Measurements from ENCODE around the gene SPATA31C1.
"Not testable (repeated sequence)": the region's sequence is repeated elsewhere in the genome, so short reads cannot be mapped to it uniquely, and the experiment has no call there.

The SPATA31C1 gene

GRCh38 chr9:87898151-87898550 is 19.6 kb upstream of the SPATA31C1 start:
- no peak overlapping the region for H3K4me3 ChIP-seq (ENCODE audit: low read length)
- H3K36me3 ChIP-seq (ENCODE audit: control insufficient read depth, insufficient read depth, low read length), result no peaks in the 10 kb centered on the region
- no peak overlapping the region for H3K27ac ChIP-seq (ENCODE audit: low read length)
- no peak for DNase-seq (ENCODE audit: low read depth, low spot score)
- no peaks in the 10 kb centered on the region for H3K27me3 ChIP-seq (ENCODE audit: control insufficient read depth, insufficient read depth, low read length)
- H3K4me1 ChIP-seq (ENCODE audit: control insufficient read depth, insufficient read depth, low read length), result no peaks in the 10 kb centered on the region
- H3K9me3 ChIP-seq (ENCODE audit: control insufficient read depth, insufficient read depth, low read length), result no peaks in the 10 kb centered on the region; the same call in 1 of the 2 replicates

- no CpG with 5 or more reads among the region's 11 CpGs for WGBS (ENCODE audit: insufficient coverage, insufficient read length)
- not testable (repeated sequence) for H3K4me1 ChIP-seq (ENCODE audit: control insufficient read depth, insufficient read depth, low read length)
These were observed 15.4 kb upstream of the SPATA31C1 start for GRCh38 chr9:87902371-87902770.

GRCh38 chr9:87909310-87910041 is 8.3 kb upstream of the SPATA31C1 start:
- Histone ChIP-seq H3K36me3 (ENCODE audit: control insufficient read depth, insufficient read depth, low read length) (no peaks in the 10 kb centered on the region), H3K4me1 (ENCODE audit: control insufficient read depth, insufficient read depth, low read length) (no peaks in the 10 kb centered on the region; the same call in 1 of the 2 replicates), H3K27me3 (ENCODE audit: control insufficient read depth, insufficient read depth, low read length) (no peaks in the 10 kb centered on the region), H3K9me3 (ENCODE audit: control insufficient read depth, insufficient read depth, low read length) (no peaks in the 10 kb centered on the region), H3K27ac (ENCODE audit: low read length) (no peak overlapping the region), H3K4me3 (ENCODE audit: low read length) (no peak overlapping the region)
- no CpG with 5 or more reads among the region's 20 CpGs for WGBS (ENCODE audit: insufficient coverage, insufficient read length)
- no peak for DNase-seq (ENCODE audit: low read depth, low spot score)

More at GRCh38 chr9:87902371-87902770, 15.4 kb upstream of the SPATA31C1 start:
- not testable (repeated sequence) for H3K36me3 ChIP-seq (ENCODE audit: control insufficient read depth, insufficient read depth, low read length); DNase-seq (ENCODE audit: low read depth, low spot score); H3K4me3 ChIP-seq (ENCODE audit: low read length); H3K27ac ChIP-seq (ENCODE audit: low read length); H3K9me3 ChIP-seq (ENCODE audit: control insufficient read depth, insufficient read depth, low read length); H3K27me3 ChIP-seq (ENCODE audit: control insufficient read depth, insufficient read depth, low read length)

GRCh38 chr9:87910821-87911220 is 6.9 kb upstream of the SPATA31C1 start:
- Histone ChIP-seq H3K4me3 (ENCODE audit: low read length) (no peak overlapping the region), H3K4me1 (ENCODE audit: control insufficient read depth, insufficient read depth, low read length) (no peaks in the 10 kb centered on the region; the same call in 1 of the 2 replicates), H3K36me3 (ENCODE audit: control insufficient read depth, insufficient read depth, low read length) (no peaks in the 10 kb centered on the region), H3K27ac (ENCODE audit: low read length) (no peak overlapping the region), H3K27me3 (ENCODE audit: control insufficient read depth, insufficient read depth, low read length) (no peaks in the 10 kb centered on the region), H3K9me3 (ENCODE audit: control insufficient read depth, insufficient read depth, low read length) (no peaks in the 10 kb centered on the region)
- WGBS (ENCODE audit: insufficient coverage, insufficient read length), result no CpG with 5 or more reads among the region's 3 CpGs
- DNase-seq (ENCODE audit: low read depth, low spot score), result no peak

GRCh38 chr9:87919013-87919412 is 1.3 kb downstream of the SPATA31C1 start:
- not testable (repeated sequence) for H3K36me3 ChIP-seq (ENCODE audit: control insufficient read depth, insufficient read depth, low read length); H3K4me3 ChIP-seq (ENCODE audit: low read length); H3K4me1 ChIP-seq (ENCODE audit: control insufficient read depth, insufficient read depth, low read length); DNase-seq (ENCODE audit: low read depth, low spot score); H3K27me3 ChIP-seq (ENCODE audit: control insufficient read depth, insufficient read depth, low read length); H3K27ac ChIP-seq (ENCODE audit: low read length); H3K9me3 ChIP-seq (ENCODE audit: control insufficient read depth, insufficient read depth, low read length)
- WGBS (ENCODE audit: insufficient coverage, insufficient read length), result no CpG with 5 or more reads among the region's 13 CpGs

- not testable (repeated sequence) for H3K27ac ChIP-seq (ENCODE audit: low read length); H3K36me3 ChIP-seq (ENCODE audit: control insufficient read depth, insufficient read depth, low read length); H3K4me3 ChIP-seq (ENCODE audit: low read length); DNase-seq (ENCODE audit: low read depth, low spot score); H3K27me3 ChIP-seq (ENCODE audit: control insufficient read depth, insufficient read depth, low read length); H3K9me3 ChIP-seq (ENCODE audit: control insufficient read depth, insufficient read depth, low read length); H3K4me1 ChIP-seq (ENCODE audit: control insufficient read depth, insufficient read depth, low read length)
- WGBS (ENCODE audit: insufficient coverage, insufficient read length), result no CpG with 5 or more reads among the region's 8 CpGs
These were observed 3.8 kb downstream of the SPATA31C1 start for GRCh38 chr9:87921561-87921960.

- not testable (repeated sequence) for H3K4me1 ChIP-seq (ENCODE audit: control insufficient read depth, insufficient read depth, low read length); H3K4me3 ChIP-seq (ENCODE audit: low read length); H3K27me3 ChIP-seq (ENCODE audit: control insufficient read depth, insufficient read depth, low read length); H3K9me3 ChIP-seq (ENCODE audit: control insufficient read depth, insufficient read depth, low read length); H3K27ac ChIP-seq (ENCODE audit: low read length); H3K36me3 ChIP-seq (ENCODE audit: control insufficient read depth, insufficient read depth, low read length); DNase-seq (ENCODE audit: low read depth, low spot score)
- no CpG with 5 or more reads among the region's 10 CpGs for WGBS (ENCODE audit: insufficient coverage, insufficient read length)
These were observed 5.2 kb downstream of the SPATA31C1 start for GRCh38 chr9:87923012-87923411.

GRCh38 chr9:87924851-87925250 is 7.1 kb downstream of the SPATA31C1 start:
- H3K36me3 ChIP-seq (ENCODE audit: control insufficient read depth, insufficient read depth, low read length); H3K9me3 ChIP-seq (ENCODE audit: control insufficient read depth, insufficient read depth, low read length); H3K27me3 ChIP-seq (ENCODE audit: control insufficient read depth, insufficient read depth, low read length); H3K4me1 ChIP-seq (ENCODE audit: control insufficient read depth, insufficient read depth, low read length); H3K4me3 ChIP-seq (ENCODE audit: low read length); DNase-seq (ENCODE audit: low read depth, low spot score); H3K27ac ChIP-seq (ENCODE audit: low read length): not testable (repeated sequence)
- WGBS (ENCODE audit: insufficient coverage, insufficient read length), result no CpG with 5 or more reads among the region's 10 CpGs

GRCh38 chr9:87929152-87929551 is 11.4 kb downstream of the SPATA31C1 start:
- H3K27me3 ChIP-seq (ENCODE audit: control insufficient read depth, insufficient read depth, low read length); H3K36me3 ChIP-seq (ENCODE audit: control insufficient read depth, insufficient read depth, low read length); H3K4me1 ChIP-seq (ENCODE audit: control insufficient read depth, insufficient read depth, low read length); H3K27ac ChIP-seq (ENCODE audit: low read length); H3K4me3 ChIP-seq (ENCODE audit: low read length); DNase-seq (ENCODE audit: low read depth, low spot score); H3K9me3 ChIP-seq (ENCODE audit: control insufficient read depth, insufficient read depth, low read length): not testable (repeated sequence)

GRCh38 chr9:87934444-87934843 is 16.7 kb downstream of the SPATA31C1 start:
- not testable (repeated sequence) for H3K4me3 ChIP-seq (ENCODE audit: low read length); DNase-seq (ENCODE audit: low read depth, low spot score); H3K36me3 ChIP-seq (ENCODE audit: control insufficient read depth, insufficient read depth, low read length); H3K4me1 ChIP-seq (ENCODE audit: control insufficient read depth, insufficient read depth, low read length); H3K27me3 ChIP-seq (ENCODE audit: control insufficient read depth, insufficient read depth, low read length); H3K27ac ChIP-seq (ENCODE audit: low read length); H3K9me3 ChIP-seq (ENCODE audit: control insufficient read depth, insufficient read depth, low read length)
- WGBS (ENCODE audit: insufficient coverage, insufficient read length), result no CpG with 5 or more reads among the region's 7 CpGs

GRCh38 chr9:87937352-87937751 is 19.6 kb downstream of the SPATA31C1 start:
- not testable (repeated sequence) for H3K9me3 ChIP-seq (ENCODE audit: control insufficient read depth, insufficient read depth, low read length); H3K27me3 ChIP-seq (ENCODE audit: control insufficient read depth, insufficient read depth, low read length); H3K4me1 ChIP-seq (ENCODE audit: control insufficient read depth, insufficient read depth, low read length); H3K4me3 ChIP-seq (ENCODE audit: low read length); DNase-seq (ENCODE audit: low read depth, low spot score); H3K36me3 ChIP-seq (ENCODE audit: control insufficient read depth, insufficient read depth, low read length); H3K27ac ChIP-seq (ENCODE audit: low read length)
- WGBS (ENCODE audit: insufficient coverage, insufficient read length), result no CpG with 5 or more reads among the region's 12 CpGs

Data from iPS DF 6.9 (cell line).